ENCODE results near the gene EIF5.

GRCh38 chr14:103337794-103338193 lies 3.8 kb downstream of the EIF5 start:
- TF ChIP-seq CTCF (tag by site-specific recombination; IDR thresholded peaks at IDR 0.05) (no peak), ZNF211 (tag by site-specific recombination; IDR thresholded peaks at IDR 0.05; ENCODE audit: low read depth) (no peak), ZNF639 (tag by site-specific recombination; IDR thresholded peaks at IDR 0.05) (no peak)
